ENCODE results near the gene TNS2. TPM values are rescaled to one million over a fixed set of nuclear protein-coding genes. Genes with fewer than 3 reads are reported as not detected.

Gene TNS2
- total and polyA plus RNA-seq, 2 of the 13 experiments (the other 11 are each of a cell fraction or from before 2014, with no cell fraction given) = 8.9 to 20.4 TPM

- TF ChIP-seq TRAFD1 (CRISPR knock-in tag; IDR thresholded peaks at IDR 0.05; ENCODE audit: borderline replicate concordance) (no peak), ZNF616 (CRISPR knock-in tag; IDR thresholded peaks at IDR 0.05; ENCODE audit: low read depth) (no peak), ZFX (CRISPR knock-in tag; IDR thresholded peaks at IDR 0.05; ENCODE audit: low read depth) (peak; percentile 94), ZNF207 (IDR thresholded peaks at IDR 0.05; ENCODE audit: borderline replicate concordance) (no peak), ZFP1 (CRISPR knock-in tag; IDR thresholded peaks at IDR 0.05) (no peak), FOXA3 (CRISPR knock-in tag; IDR thresholded peaks at IDR 0.05) (peak; percentile 11; the same call in 1 of the 2 replicates), KLF16 (CRISPR knock-in tag; IDR thresholded peaks at IDR 0.05) (no peak), ATM (IDR thresholded peaks at IDR 0.05; ENCODE audit: borderline replicate concordance) (no peak), CCDC6 (CRISPR knock-in tag; IDR thresholded peaks at IDR 0.05) (no peak), SMARCE1 (IDR thresholded peaks at IDR 0.05; ENCODE audit: borderline replicate concordance) (no peak), SP2 (CRISPR knock-in tag; IDR thresholded peaks at IDR 0.05) (no peak), TFDP2 (CRISPR knock-in tag; IDR thresholded peaks at IDR 0.05) (no peak), ZNF543 (CRISPR knock-in tag; IDR thresholded peaks at IDR 0.05) (no peak), ZNF552 (CRISPR knock-in tag; IDR thresholded peaks at IDR 0.05; ENCODE audit: borderline replicate concordance) (no peak), DNMT3B (CRISPR knock-in tag; conservative IDR thresholded peaks at IDR 0.05) (no peak), ZNF691 (CRISPR knock-in tag; IDR thresholded peaks at IDR 0.05; ENCODE audit: borderline replicate concordance, low read depth) (peak; percentile 57; the same call in 1 of the 2 replicates), TRIM24 (CRISPR knock-in tag; IDR thresholded peaks at IDR 0.05) (no peak), ZNF367 (CRISPR knock-in tag; IDR thresholded peaks at IDR 0.05; ENCODE audit: borderline replicate concordance) (no peak), MBD4 (IDR thresholded peaks at IDR 0.05; ENCODE audit: borderline replicate concordance, low read length) (no peak), SIX1 (CRISPR knock-in tag; IDR thresholded peaks at IDR 0.05; ENCODE audit: borderline replicate concordance) (peak; percentile 37; the same call in 1 of the 2 replicates), ZNF20 (CRISPR knock-in tag; IDR thresholded peaks at IDR 0.05) (no peak), ZMYM2 (CRISPR knock-in tag; IDR thresholded peaks at IDR 0.05) (no peak), SNRNP70 (IDR thresholded peaks at IDR 0.05; ENCODE audit: low read depth, low read length) (no peak), PHF8 (CRISPR knock-in tag; IDR thresholded peaks at IDR 0.05) (peak; percentile 51), ARNT (IDR thresholded peaks at IDR 0.05) (no peak), ZNF468 (CRISPR knock-in tag; IDR thresholded peaks at IDR 0.05) (no peak), CBX5 (CRISPR knock-in tag; IDR thresholded peaks at IDR 0.05; ENCODE audit: borderline replicate concordance) (no peak), SAP130 (CRISPR knock-in tag; IDR thresholded peaks at IDR 0.05; ENCODE audit: low read depth) (no peak), NONO (IDR thresholded peaks at IDR 0.05) (no peak), NONO (CRISPR knock-in tag; conservative IDR thresholded peaks at IDR 0.05) (no peak; the same call in 1 of the 2 replicates), ZFP36L1 (CRISPR knock-in tag; IDR thresholded peaks at IDR 0.05) (no peak)
Measured at GRCh38 chr12:53048033-53048779, 1.7 kb upstream of the TNS2 start (continued).

Data from HepG2 (cell line).